HG02588 (cell line): Measurements from ENCODE around the gene CCDC195.
A peak's percentile ranks its signal among the peaks of the same experiment; 100 is the strongest.
"Not testable (repeated sequence)": the region's sequence is repeated elsewhere in the genome, so short reads cannot be mapped to it uniquely, and the experiment has no call there.

Experiments used
- ATAC-seq: cut with Tn5 transposase; IDR thresholded peaks from one replicate; pipeline ENCODE4 v1.9.1; 2021; ENCODE audit warnings: mild to moderate bottlenecking, moderate library complexity; ENCODE audit not compliant: unreplicated experiment

Gene CCDC195

GRCh38 chr2:224691563-224691962, 24.6 kb downstream of the CCDC195 start:
- no peak for ATAC-seq

- ATAC-seq: no peak
These were observed 25.3 kb downstream of the CCDC195 start for GRCh38 chr2:224690868-224691267.

GRCh38 chr2:224689539-224689938, 26.6 kb downstream of the CCDC195 start:
- ATAC-seq: no peak

- no peak for ATAC-seq
These were observed 27.2 kb downstream of the CCDC195 start for GRCh38 chr2:224688997-224689396.

- ATAC-seq: no peak
These were observed 29.0 kb downstream of the CCDC195 start for GRCh38 chr2:224687156-224687555.

- no peak for ATAC-seq
These were observed 31.0 kb downstream of the CCDC195 start for GRCh38 chr2:224685121-224685520.

GRCh38 chr2:224682134-224682533, 34.0 kb downstream of the CCDC195 start:
- no peak for ATAC-seq

GRCh38 chr2:224671731-224672130, 44.4 kb downstream of the CCDC195 start:
- ATAC-seq: no peak

- no peak for ATAC-seq
These were observed 46.0 kb downstream of the CCDC195 start for GRCh38 chr2:224670203-224670602.

- ATAC-seq: no peak
These were observed 46.7 kb downstream of the CCDC195 start for GRCh38 chr2:224669449-224669848.

- no peak for ATAC-seq
These were observed 47.8 kb downstream of the CCDC195 start for GRCh38 chr2:224668123-224668909.

- ATAC-seq: peak; percentile 95
These were observed 49.1 kb downstream of the CCDC195 start for GRCh38 chr2:224666951-224667553.

GRCh38 chr2:224663322-224663721, 52.8 kb downstream of the CCDC195 start:
- ATAC-seq: not testable (repeated sequence)

GRCh38 chr2:224661708-224662107, 54.5 kb downstream of the CCDC195 start:
- not testable (repeated sequence) for ATAC-seq

GRCh38 chr2:224659714-224660113, 56.5 kb downstream of the CCDC195 start:
- ATAC-seq: no peak

GRCh38 chr2:224658780-224659405, 57.3 kb downstream of the CCDC195 start:
- no peak for ATAC-seq

GRCh38 chr2:224657349-224657748, 58.8 kb downstream of the CCDC195 start:
- ATAC-seq: peak; percentile 64

GRCh38 chr2:224655006-224655537, 61.1 kb downstream of the CCDC195 start:
- ATAC-seq: no peak
